ENCODE results near the gene PDLIM4.

DNA sequence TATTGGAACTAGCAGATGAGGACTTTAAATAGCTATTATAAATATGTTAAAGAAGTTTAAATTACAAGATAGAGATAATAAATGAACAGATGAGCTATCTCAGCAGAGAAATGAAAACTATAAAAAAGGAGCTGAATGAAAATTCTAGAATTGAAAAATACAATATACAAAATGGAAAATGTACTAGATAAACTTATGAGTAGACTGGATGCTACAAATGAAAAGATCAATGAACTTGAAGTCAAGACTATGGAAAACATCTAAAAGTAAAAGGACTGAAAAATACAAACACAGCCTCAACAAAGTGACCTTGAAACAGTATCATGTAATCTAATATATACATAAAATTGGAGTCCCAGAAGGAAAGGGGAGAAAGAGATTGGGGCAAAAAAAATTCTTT lies 10.7 kb upstream of the PDLIM4 start:
- TF ChIP-seq, protein P1, sequence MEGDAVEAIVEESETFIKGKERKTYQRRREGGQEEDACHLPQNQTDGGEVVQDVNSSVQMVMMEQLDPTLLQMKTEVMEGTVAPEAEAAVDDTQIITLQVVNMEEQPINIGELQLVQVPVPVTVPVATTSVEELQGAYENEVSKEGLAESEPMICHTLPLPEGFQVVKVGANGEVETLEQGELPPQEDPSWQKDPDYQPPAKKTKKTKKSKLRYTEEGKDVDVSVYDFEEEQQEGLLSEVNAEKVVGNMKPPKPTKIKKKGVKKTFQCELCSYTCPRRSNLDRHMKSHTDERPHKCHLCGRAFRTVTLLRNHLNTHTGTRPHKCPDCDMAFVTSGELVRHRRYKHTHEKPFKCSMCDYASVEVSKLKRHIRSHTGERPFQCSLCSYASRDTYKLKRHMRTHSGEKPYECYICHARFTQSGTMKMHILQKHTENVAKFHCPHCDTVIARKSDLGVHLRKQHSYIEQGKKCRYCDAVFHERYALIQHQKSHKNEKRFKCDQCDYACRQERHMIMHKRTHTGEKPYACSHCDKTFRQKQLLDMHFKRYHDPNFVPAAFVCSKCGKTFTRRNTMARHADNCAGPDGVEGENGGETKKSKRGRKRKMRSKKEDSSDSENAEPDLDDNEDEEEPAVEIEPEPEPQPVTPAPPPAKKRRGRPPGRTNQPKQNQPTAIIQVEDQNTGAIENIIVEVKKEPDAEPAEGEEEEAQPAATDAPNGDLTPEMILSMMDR (IDR thresholded peaks at IDR 0.05) = no peak
- no peak for TF ChIP-seq POLR2A (IDR thresholded peaks at IDR 0.05)

All from testis (tissue), 2 donors.